HG02571 (cell line): ENCODE measurements around the gene TRNT1.

Source experiments
- ATAC-seq: cut with Tn5 transposase; IDR thresholded peaks from one replicate; pipeline ENCODE4 v1.9.1; 2021; ENCODE audit warnings: mild to moderate bottlenecking, moderate library complexity; ENCODE audit not compliant: unreplicated experiment

TRNT1 gene

GRCh38 chr3:3110749-3111361 lies 15.9 kb upstream of the TRNT1 start:
- ATAC-seq, result no peak

GRCh38 chr3:3113042-3113709 lies 13.6 kb upstream of the TRNT1 start:
- no peak for ATAC-seq

GRCh38 chr3:3117651-3118050 lies 9.1 kb upstream of the TRNT1 start:
- no peak for ATAC-seq

GRCh38 chr3:3119393-3119851 lies 7.3 kb upstream of the TRNT1 start:
- ATAC-seq, result no peak

- ATAC-seq, result no peak
Observed at GRCh38 chr3:3125977-3126376, 763 bp upstream of the TRNT1 start.

GRCh38 chr3:3127432-3128010 lies 781 bp downstream of the TRNT1 start:
- ATAC-seq, result peak; percentile 28

GRCh38 chr3:3129579-3129978 lies 2.8 kb downstream of the TRNT1 start:
- ATAC-seq, result no peak

- no peak for ATAC-seq
Observed at GRCh38 chr3:3133500-3133899, 6.8 kb downstream of the TRNT1 start.

- ATAC-seq, result no peak
Observed at GRCh38 chr3:3134750-3135448, 8.2 kb downstream of the TRNT1 start.

GRCh38 chr3:3137526-3137925 lies 10.8 kb downstream of the TRNT1 start:
- no peak for ATAC-seq

- no peak for ATAC-seq
Observed at GRCh38 chr3:3141939-3142338, 15.2 kb downstream of the TRNT1 start.

- no peak for ATAC-seq
Observed at GRCh38 chr3:3145831-3146230, 19.1 kb downstream of the TRNT1 start.

GRCh38 chr3:3149560-3149959 lies 22.8 kb downstream of the TRNT1 start:
- ATAC-seq, result no peak

- ATAC-seq, result no peak
Observed at GRCh38 chr3:3151513-3151912, 24.8 kb downstream of the TRNT1 start.

GRCh38 chr3:3154879-3155610 lies 28.3 kb downstream of the TRNT1 start:
- ATAC-seq, result no peak

GRCh38 chr3:3157484-3157883 lies 30.7 kb downstream of the TRNT1 start:
- ATAC-seq, result no peak

- ATAC-seq, result no peak
Observed at GRCh38 chr3:3160826-3161225, 34.1 kb downstream of the TRNT1 start.

GRCh38 chr3:3165241-3165640 lies 38.5 kb downstream of the TRNT1 start:
- no peak for ATAC-seq

- ATAC-seq, result no peak
Observed at GRCh38 chr3:3165650-3166049, 38.9 kb downstream of the TRNT1 start.

GRCh38 chr3:3170998-3171397 lies 44.3 kb downstream of the TRNT1 start:
- ATAC-seq, result no peak

GRCh38 chr3:3172627-3173026 lies 45.9 kb downstream of the TRNT1 start:
- no peak for ATAC-seq
